Stimulated activated CD4-positive, alpha-beta T cell treated with anti-CD3 and anti-CD28 coated beads, Interleukin-4, amount 100 ng/mL, for 4 hours (primary cell): ENCODE results near the gene NDUFB7.
"Not testable (repeated sequence)": the region's sequence is repeated elsewhere in the genome, so short reads cannot be mapped to it uniquely, and the experiment has no call there.

Experiments
- DNase-seq, 2 experiments: peaks; one replicate each; pipeline ENCODE4 v3.0.0-alpha.2; 2020

NDUFB7 gene

DNA sequence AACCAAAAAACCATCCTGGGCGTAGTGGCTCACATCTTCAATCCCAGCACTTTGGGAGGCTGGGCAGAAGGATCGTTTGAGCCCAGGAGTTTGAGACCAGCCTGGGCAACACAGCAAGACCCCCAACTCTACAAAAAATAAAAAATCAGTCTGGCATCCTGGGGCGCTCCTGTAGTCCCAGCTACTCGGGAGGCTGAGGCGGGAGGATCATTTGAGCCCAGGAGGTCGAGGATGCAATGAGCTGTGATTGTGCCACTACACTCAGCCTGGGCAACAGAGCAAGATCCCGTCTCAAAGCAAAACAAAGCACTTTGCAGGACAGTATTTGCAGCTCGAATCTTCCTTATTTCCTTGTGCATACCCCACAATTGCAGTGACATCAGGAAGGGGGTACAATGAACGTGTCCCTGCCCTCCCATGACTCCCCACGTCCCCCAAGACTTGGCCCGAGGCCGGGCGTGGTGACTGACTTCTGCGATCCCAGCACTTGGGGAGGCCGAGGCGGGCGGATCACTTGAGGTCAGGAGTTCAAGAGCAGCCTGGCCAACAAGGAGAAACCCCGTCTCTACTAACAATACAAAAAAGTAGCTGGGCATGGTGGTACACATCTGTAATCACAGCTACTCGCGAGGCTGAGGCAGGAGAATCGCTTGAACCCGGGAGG lies 870 bp downstream of the NDUFB7 start:
- DNase-seq, result no peak

GRCh38 chr19:14567079-14567478 lies 4.8 kb downstream of the NDUFB7 start:
- DNase-seq, result no peak

DNA sequence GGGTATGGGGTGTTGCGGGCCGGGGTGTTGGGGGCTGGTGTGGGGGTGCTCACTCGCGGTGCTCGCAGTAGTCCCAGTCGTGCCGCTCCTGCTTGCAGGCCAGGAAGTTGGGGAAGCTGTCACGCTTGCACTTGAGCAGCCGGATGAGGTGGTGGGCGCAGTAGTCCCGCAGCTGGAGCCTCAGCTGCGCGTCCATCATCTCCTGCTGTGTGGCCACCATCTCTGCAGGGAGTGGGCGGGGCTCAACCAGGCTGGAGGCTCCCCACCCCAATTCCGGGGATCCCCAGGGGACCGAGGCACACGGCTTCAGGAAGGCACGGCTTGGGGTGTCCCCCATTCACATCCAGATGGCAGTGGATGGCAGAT lies 5.2 kb downstream of the NDUFB7 start:
- DNase-seq, result no peak

GRCh38 chr19:14565765-14566711 lies 5.8 kb downstream of the NDUFB7 start:
- no peak for DNase-seq

- no peak for DNase-seq
Measured at GRCh38 chr19:14565298-14565679, 6.6 kb downstream of the NDUFB7 start.

DNA sequence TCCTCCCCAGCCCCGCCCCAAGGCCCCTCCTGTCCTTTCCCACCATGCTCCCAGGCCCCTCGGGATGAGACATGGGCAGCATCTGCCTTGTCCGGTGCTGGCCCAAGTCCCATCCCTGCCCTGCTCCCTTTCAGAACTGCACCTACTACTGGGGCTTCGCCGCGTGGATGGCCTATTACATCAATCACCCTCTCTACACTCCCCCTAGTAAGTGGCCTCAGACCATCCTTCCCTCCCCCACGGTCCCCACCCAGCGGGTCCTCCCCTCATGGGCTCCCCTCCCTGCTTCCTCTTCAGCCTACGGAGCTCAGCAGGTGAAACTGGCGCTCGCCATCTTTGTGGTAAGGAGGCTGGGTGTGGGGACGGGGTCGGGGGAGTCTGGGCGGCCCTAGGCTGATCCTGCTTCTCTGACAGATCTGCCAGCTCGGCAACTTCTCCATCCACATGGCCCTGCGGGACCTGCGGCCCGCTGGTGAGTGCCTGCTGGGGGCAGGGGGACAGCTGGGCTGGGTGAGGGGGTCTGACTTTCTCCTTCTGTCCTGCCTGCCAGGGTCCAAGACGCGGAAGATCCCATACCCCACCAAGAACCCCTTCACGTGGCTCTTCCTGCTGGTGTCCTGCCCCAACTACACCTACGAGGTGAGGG lies 7.1 kb downstream of the NDUFB7 start:
- DNase-seq, result not testable (repeated sequence)

- DNase-seq, result peak; percentile 26 to 51
Measured at GRCh38 chr19:14563989-14564651, 7.7 kb downstream of the NDUFB7 start.

DNA sequence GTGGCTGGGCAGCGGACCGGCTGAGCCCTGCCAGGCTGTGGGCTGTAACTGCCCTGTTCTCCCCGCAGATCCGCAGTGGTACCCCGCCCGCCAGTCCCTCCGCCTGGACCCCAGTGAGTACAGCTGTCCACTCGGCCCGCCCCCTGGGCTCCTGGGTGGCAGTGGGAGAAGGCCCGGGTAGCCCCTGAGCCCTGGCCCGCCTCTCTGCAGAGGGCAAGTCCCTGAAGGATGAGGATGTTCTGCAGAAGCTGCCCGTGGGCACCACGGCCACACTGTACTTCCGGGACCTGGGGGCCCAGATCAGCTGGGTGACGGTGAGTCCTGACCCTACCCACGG lies 8.3 kb downstream of the NDUFB7 start:
- DNase-seq, result no peak

DNA sequence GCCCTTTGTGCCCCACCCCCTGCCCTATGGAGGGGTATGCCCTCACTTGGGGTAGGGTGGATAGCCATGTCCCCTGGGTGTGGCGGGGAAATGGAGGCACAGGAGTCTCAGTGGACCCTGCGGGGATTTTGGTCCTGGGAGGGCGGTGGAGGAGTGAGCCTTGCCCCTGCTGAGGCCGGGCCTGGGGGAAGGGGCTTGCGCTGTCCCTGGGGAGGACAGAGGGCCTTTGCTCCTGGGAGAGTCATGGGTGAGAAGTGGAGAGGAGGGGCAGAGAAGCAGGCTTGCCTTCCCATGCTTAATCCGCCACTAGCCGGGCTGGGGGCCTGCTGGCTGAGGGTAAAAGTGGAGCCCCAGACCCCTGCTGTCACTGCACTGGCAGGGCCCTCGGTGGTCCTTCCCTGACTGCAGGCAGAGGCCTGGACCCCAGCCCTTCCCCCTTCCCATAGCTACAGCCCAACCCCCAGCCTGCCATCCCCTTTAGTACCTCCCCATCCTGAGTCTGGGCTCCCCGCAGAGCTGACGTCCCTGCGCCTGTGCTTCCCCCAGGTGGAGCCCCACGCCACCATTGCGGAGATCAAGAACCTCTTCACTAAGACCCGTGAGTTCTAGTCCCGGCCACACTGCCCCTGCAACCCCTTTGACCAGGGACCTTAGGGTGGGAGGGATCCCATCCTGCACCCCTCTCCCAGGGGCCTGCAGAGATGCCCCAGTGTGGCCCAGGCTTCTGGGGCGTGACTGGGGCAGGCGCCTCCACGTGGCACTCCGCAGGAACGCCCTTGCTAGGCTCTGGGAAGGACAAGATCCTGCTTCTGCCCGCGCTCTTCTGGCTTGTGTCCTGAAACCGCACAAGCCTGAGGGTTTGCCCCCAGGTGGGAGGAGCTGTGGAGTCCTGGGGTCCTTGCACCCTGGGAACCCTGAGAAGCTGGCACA lies 8.9 kb downstream of the NDUFB7 start:
- DNase-seq, result no peak

DNA sequence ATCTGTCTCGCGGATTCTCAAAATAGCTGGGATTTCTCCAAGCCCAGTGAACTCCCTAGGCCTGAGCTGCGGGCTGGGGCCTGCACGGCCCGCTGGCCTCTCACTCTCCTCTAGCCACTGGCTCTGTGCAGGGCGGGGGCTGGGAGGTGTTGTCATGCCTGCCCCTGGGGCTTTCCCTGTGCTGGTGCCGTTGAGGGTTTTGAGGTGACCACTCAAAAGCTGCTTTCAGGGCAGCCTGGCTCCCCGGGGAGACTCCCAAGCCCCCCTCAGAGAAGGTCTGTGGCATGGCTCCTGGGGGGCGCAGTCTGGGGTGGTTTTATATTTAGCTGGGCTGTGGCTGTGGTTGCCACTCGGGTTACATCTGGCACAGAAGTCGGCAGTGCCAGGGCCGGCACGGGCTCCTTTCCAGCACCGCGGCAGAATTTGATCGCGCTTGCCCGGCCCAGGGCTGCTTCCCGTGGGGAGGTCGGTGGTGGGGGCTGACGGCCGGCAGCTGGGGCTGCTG lies 10.0 kb downstream of the NDUFB7 start:
- no peak for DNase-seq

DNA sequence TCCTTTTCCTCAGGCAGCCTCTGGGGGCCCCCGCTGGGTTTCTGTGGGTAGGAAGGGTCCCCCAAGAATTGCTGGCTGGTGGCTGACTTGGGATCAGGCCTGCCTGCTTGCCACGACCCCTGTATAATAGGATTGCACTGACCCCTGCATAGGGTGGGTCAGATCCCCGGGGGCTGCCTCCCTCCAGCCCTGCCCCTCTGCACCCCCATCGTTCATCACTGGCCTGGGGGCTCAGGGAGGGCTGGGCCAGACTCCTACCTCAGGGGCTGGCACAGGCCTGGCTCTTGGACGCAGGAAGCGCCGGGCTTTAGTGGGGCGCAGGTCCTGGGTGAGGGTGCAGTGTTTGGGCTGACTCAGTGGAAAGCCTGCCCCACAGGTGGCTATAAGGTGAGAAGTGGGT lies 10.6 kb downstream of the NDUFB7 start:
- no peak for DNase-seq

DNA sequence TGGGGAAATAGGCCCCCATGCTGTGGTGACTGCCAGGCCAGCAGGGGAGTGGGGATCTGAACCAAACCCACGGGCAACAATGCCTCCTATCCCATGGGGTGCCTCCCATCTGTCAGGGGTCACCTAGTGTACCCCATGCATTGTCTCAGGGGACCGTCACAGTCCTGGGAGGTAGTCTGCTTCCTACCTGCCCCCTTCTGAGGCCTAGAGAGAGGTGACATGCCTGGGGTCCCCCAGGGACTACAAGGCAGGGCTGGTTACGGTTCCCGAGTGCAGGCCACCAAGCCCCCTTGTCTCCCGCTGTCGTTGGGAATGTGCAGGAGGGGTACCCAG lies 11.1 kb downstream of the NDUFB7 start:
- no peak for DNase-seq

GRCh38 chr19:14559916-14560775 lies 11.7 kb downstream of the NDUFB7 start:
- no peak for DNase-seq

DNA sequence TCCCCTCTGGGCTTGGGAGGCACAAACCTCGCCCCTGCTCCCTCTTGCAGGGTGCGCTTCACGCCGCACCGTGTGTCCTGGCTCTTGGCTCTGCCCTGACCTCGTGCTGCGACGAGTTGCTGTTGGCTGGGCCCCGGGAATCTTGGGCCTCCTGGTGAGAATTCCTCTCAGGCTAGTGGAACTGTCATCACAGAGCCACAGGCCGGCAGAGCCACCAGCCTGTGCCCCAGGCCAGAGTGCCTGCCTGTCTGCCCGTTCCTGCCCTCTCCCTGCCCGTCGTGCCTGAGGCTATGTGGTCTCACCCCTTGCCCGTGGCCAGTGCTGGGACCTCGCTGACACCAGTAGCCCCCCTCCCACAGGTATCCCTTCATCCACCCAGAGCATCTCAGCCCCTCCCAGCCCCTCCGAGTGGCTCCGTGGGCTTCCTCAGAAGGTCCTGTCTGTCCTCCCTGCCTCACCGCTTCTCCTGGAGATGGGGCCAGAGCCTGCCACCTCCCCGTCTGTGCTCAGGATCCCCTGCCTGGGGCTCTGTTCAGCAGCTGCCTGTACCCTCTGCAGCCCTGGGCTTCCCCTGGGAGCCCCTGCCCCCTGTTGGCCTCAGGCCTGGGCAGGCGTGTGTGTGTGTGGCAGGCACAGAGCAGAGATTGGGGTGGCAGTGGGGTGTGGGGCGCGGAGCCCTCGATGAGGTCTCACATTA lies 13.3 kb downstream of the NDUFB7 start:
- no peak for DNase-seq

DNA sequence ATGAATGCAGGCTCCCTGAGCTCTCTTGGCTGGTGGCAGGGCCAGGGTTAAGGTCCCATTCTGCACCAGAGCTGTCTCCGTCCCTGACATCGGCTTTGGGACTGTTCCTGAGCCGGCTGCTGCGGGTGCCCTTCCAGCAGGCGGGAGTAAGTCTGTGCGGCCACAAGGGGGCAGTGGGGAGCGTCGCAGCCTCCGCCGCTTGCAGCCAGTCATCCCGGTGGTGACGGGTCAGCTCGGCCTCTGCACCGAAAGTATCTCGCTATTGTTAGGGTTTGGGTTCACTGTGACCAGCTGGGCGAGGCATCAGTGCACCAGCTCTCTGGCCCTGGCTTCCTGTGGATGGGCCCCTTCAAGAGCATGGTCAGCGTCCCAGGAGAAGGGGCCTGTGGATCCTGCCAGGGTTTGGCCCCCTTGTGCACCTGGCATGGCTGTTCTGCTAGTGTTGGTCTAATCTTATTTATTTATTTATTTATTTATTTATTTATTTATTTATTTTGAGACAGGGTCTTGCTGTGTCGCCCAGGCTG lies 15.1 kb downstream of the NDUFB7 start:
- peak; percentile 60 to 74 for DNase-seq

- no peak for DNase-seq
Measured at GRCh38 chr19:14555918-14556661, 15.8 kb downstream of the NDUFB7 start.

DNA sequence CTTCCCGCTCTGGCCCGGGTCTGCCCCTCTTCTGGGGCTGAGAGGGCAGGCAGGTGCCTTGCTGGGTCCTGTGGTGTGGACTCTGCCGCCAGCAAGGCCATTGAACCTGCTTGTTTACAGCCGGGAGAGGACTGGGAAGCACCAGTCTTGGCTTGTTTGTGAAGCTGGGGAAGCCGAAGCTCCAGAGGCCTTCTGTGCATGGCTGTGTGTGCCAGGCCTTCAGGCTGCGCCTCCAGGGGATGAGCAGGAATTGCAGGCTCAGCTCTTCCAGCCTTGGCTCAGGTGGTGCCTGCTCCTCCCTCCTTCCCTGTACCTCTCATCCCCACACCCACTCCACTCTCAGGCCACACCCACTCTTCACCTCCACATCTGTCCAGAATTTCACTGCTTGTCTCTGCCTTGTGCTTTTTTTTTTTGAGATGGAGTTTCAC lies 17.5 kb downstream of the NDUFB7 start:
- no peak for DNase-seq

GRCh38 chr19:14553939-14554243 lies 18.0 kb downstream of the NDUFB7 start:
- no peak for DNase-seq

DNA sequence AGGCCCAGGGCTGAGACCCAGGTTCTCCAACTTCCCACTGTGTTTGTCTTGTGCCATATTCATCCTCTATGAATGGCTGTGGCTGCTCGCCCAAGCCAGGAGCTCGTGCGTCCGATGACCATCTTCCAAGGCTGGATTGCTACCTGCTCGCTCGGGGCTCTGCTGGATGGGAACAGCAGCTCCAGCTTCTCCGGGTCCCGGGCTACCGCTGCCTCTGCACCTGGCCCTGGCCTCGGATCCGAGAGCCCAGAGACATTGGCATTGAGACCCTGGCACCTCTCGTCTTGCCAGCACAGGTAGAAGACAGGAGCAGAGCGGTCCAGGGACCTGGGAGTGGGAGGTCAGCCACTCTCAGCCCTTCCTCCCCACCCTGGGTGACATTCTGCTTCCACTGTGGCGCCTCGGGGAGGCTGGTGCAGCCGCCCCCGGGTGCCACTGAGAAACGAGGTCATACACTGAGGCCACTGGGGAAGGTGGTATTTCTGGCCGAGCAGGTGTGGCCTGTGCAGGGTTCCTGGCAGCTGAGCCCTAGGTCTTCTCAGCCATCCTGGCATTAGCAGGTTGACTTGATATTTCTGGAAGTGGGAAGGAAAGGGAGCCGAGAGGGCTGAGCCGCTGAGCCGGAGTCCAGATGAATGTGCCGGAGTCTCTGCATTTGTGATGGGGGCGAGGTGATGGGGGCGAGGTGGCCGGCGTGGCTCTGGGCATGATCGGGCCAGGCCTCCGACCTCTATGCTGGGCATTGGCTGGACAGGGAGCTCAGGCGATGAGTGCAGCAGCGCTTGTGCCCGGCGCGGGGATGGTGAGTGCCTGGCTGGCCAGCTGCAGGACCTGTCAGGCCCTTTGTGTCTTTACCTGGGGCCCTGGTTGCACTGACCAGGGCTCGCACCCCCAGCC lies 18.6 kb downstream of the NDUFB7 start:
- no peak for DNase-seq
